ENCODE data around the gene NEO1.

Gene NEO1

DNA sequence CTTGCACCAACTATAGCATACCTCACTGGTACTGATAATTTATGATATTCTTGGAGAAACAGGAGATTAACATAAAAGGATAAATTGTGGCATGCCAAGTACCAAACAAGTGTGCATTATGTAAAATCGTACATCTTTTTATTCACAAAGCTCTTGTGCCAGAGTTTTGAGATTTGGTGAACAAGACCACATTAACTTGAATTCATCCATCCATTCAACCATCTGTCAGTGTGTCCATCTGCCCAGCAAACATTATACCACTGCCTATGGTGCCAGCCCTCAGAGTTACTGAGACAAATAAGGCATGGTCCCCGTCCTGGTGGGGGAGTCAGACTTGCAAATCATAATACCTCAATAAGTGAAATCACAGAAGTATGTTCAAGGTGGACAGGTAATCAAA is 17.0 kb upstream of the NEO1 start:
- no peak overlapping the region for H2AFZ ChIP-seq (ENCODE audit: low read length)
- no peak overlapping the region for H3K4me3 ChIP-seq (ENCODE audit: low read depth, low read length, poor library complexity, severe bottlenecking)
- no peaks in the 10 kb centered on the region for H3K9me3 ChIP-seq (ENCODE audit: low read length)
- H3K27ac ChIP-seq (ENCODE audit: low read depth, low read length, poor library complexity, severe bottlenecking) = no peak overlapping the region
- H3K27me3 ChIP-seq (ENCODE audit: insufficient read depth, low read length) = 0 out of 2 replicates have a peak, but pooled peaks cover 3% of the 10 kb centered on the region
- H3K9me2 ChIP-seq (ENCODE audit: low read depth, low read length) = no peaks in the 10 kb centered on the region
- no peak overlapping the region for H3K9ac ChIP-seq (ENCODE audit: low read length)
- H3K4me2 ChIP-seq (ENCODE audit: low read length) = no peak overlapping the region
- no peaks in the 10 kb centered on the region for H3K36me3 ChIP-seq (ENCODE audit: insufficient read depth, low read length)
- no peaks in the 10 kb centered on the region for H3K4me1 ChIP-seq (ENCODE audit: insufficient read depth, low read length, severe bottlenecking)
- H3K79me2 ChIP-seq (ENCODE audit: insufficient read depth, low read length) = no peaks in the 10 kb centered on the region
- TF ChIP-seq, protein P1, sequence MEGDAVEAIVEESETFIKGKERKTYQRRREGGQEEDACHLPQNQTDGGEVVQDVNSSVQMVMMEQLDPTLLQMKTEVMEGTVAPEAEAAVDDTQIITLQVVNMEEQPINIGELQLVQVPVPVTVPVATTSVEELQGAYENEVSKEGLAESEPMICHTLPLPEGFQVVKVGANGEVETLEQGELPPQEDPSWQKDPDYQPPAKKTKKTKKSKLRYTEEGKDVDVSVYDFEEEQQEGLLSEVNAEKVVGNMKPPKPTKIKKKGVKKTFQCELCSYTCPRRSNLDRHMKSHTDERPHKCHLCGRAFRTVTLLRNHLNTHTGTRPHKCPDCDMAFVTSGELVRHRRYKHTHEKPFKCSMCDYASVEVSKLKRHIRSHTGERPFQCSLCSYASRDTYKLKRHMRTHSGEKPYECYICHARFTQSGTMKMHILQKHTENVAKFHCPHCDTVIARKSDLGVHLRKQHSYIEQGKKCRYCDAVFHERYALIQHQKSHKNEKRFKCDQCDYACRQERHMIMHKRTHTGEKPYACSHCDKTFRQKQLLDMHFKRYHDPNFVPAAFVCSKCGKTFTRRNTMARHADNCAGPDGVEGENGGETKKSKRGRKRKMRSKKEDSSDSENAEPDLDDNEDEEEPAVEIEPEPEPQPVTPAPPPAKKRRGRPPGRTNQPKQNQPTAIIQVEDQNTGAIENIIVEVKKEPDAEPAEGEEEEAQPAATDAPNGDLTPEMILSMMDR (IDR thresholded peaks at IDR 0.05; ENCODE audit: low read length) = no peak
- no peak for TF ChIP-seq EZH2 (IDR thresholded peaks at IDR 0.05; ENCODE audit: borderline replicate concordance, low read length)
- no peaks in the 10 kb centered on the region for H3F3A ChIP-seq (ENCODE audit: insufficient read depth, low read length)
- H4K20me1 ChIP-seq (ENCODE audit: insufficient read depth, low read length) = no peaks in the 10 kb centered on the region

DNA sequence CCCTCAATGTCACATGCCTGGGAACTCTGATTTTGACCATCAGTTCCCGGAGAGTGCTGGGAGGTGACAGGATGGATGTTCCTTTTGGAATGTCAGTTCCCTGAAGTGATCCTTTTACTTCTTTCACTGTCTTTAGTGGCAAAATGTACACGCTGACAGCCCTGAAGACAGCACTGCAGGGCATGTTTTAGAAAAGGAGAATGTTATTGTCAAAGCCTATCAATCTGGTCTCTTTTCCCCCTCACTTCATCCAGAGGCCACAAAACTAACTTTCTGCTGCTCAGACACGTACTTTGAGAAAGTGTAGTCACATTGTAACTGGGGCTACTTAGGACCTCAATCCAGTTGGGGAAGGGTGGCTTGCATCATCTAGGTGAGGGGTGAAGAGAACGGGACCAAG is 14.0 kb upstream of the NEO1 start:
- Histone ChIP-seq H4K20me1 (ENCODE audit: insufficient read depth, low read length) (no peaks in the 10 kb centered on the region), H3K9me3 (ENCODE audit: low read length) (no peaks in the 10 kb centered on the region), H3K4me2 (ENCODE audit: low read length) (no peak overlapping the region), H2AFZ (ENCODE audit: low read length) (no peak overlapping the region), H3K36me3 (ENCODE audit: insufficient read depth, low read length) (no peaks in the 10 kb centered on the region), H3K79me2 (ENCODE audit: insufficient read depth, low read length) (no peaks in the 10 kb centered on the region), H3K27ac (ENCODE audit: low read depth, low read length, poor library complexity, severe bottlenecking) (no peak overlapping the region), H3K9me2 (ENCODE audit: low read depth, low read length) (no peaks in the 10 kb centered on the region), H3K9ac (ENCODE audit: low read length) (no peak overlapping the region), H3F3A (ENCODE audit: insufficient read depth, low read length) (no peaks in the 10 kb centered on the region), H3K27me3 (ENCODE audit: insufficient read depth, low read length) (no peaks in the 10 kb centered on the region), H3K4me1 (ENCODE audit: insufficient read depth, low read length, severe bottlenecking) (no peaks in the 10 kb centered on the region), H3K4me3 (ENCODE audit: low read depth, low read length, poor library complexity, severe bottlenecking) (no peak overlapping the region)
- TF ChIP-seq, protein P1 (IDR thresholded peaks at IDR 0.05; ENCODE audit: low read length) = no peak

DNA sequence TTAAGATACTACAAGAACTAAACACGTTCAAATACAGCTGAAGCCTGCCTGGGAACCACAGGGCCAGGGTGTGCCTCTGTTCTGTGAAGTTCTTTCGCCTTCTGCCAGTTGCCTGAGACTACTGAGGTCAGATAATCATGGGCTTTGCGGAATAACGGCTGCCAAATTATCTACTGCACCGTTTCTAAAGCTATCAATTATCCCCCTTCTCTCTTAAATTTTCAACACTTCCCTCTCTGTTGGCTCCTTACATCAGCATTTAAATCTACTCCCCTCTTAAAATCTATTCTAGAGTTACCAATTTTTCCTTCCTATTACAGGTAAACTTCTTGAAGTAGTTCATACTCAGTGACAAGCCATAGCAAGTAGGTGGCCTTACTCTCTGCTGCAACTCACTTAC is 6.2 kb upstream of the NEO1 start:
- H3K79me2 ChIP-seq (ENCODE audit: insufficient read depth, low read length) = no peaks in the 10 kb centered on the region
- H3K36me3 ChIP-seq (ENCODE audit: insufficient read depth, low read length) = no peaks in the 10 kb centered on the region
- no peaks in the 10 kb centered on the region for H3K9me3 ChIP-seq (ENCODE audit: low read length)
- H2AFZ ChIP-seq (ENCODE audit: low read length) = no peak overlapping the region
- no peak overlapping the region for H3K27ac ChIP-seq (ENCODE audit: low read depth, low read length, poor library complexity, severe bottlenecking)
- no peaks in the 10 kb centered on the region for H3K4me1 ChIP-seq (ENCODE audit: insufficient read depth, low read length, severe bottlenecking)
- H3F3A ChIP-seq (ENCODE audit: insufficient read depth, low read length) = no peaks in the 10 kb centered on the region
- H3K4me2 ChIP-seq (ENCODE audit: low read length) = no peak overlapping the region
- no peaks in the 10 kb centered on the region; the same call in 1 of the 2 replicates for H3K27me3 ChIP-seq (ENCODE audit: insufficient read depth, low read length)
- H3K4me3 ChIP-seq (ENCODE audit: low read depth, low read length, poor library complexity, severe bottlenecking) = no peak overlapping the region
- H3K9me2 ChIP-seq (ENCODE audit: low read depth, low read length) = no peaks in the 10 kb centered on the region
- no peaks in the 10 kb centered on the region for H4K20me1 ChIP-seq (ENCODE audit: insufficient read depth, low read length)
- H3K9ac ChIP-seq (ENCODE audit: low read length) = no peak overlapping the region
- TF ChIP-seq, protein P1 (IDR thresholded peaks at IDR 0.05; ENCODE audit: low read length) = no peak
- no peak for TF ChIP-seq EZH2 (IDR thresholded peaks at IDR 0.05; ENCODE audit: borderline replicate concordance, low read length)

Measured in OCI-LY1 (cell line).